Endothelial cell of umbilical vein (primary cell): ENCODE results near the gene EEF1A1. TPM values are rescaled to one million over a fixed set of nuclear protein-coding genes. Genes with fewer than 3 reads are reported as not detected.

Experiments used
- BruUV-seq: library from RNA; stranded (reverse); fragments of 400-500 nt; replicated peaks from 2 replicates; lab custom pipeline; 2021; lab: Mats Ljungman, UMichigan
- CTCF ChIA-PET: fragments of 300-600, 350-600 bp; sonication (Branson Sonifier 250); formaldehyde crosslinking; loops from one replicate; lab custom pipeline; 2021; ENCODE audit warnings: antibody characterized with exemption, inconsistent platforms; lab: Charles Lee
- POLR2A ChIA-PET: fragments of 300-600, 350-600 bp; sonication (Branson Sonifier 250); formaldehyde crosslinking; loops from one replicate; lab custom pipeline; 2021; ENCODE audit warnings: antibody characterized with exemption, inconsistent platforms; lab: Charles Lee
- DNase-seq: peaks from one replicate; pipeline ENCODE4 v3.0.0-alpha.2; 2011; ENCODE audit warnings: low read depth, low spot score
- FAIRE-seq: peaks from 2 replicates; lab custom pipeline; 2011; peaks lifted over from hg19 to GRCh38; lab: Jason Lieb, UNC
- H2AFZ ChIP-seq: 2 replicates; pipeline ENCODE4 v1.6.0; 2012; ENCODE audit warnings: low read depth, low read length, control low read depth, inconsistent platforms
- H3K27ac ChIP-seq: 2 replicates; pipeline ENCODE4 v1.5.1; 2011; ENCODE audit warnings: low read depth, mild to moderate bottlenecking, control low read depth, low read length, moderate library complexity; ENCODE audit not compliant: insufficient read depth
- H3K27me3 ChIP-seq, 2 experiments: 2 replicates each; pipeline versions ENCODE4 v1.6.0 to v1.6.1; 2011; ENCODE audit warnings: low read length in 2 of 2, mixed read lengths in 1 of 2; ENCODE audit not compliant: control insufficient read depth in 2 of 2, insufficient read depth in 2 of 2
- H3K36me3 ChIP-seq, 2 experiments: 2 replicates in 1 of 2; 3 replicates in 1 of 2; pipeline ENCODE4 v1.5.1; 2011; ENCODE audit warnings: low read length in 2 of 2, mild to moderate bottlenecking in 1 of 2, moderate library complexity in 1 of 2; ENCODE audit not compliant: control insufficient read depth in 2 of 2, insufficient read depth in 2 of 2; ENCODE audit errors: extremely low read depth in 1 of 2
- H3K4me1 ChIP-seq: 3 replicates; pipeline ENCODE4 v1.5.1; 2011; ENCODE audit warnings: mild to moderate bottlenecking, low read length; ENCODE audit not compliant: control insufficient read depth, insufficient read depth; ENCODE audit errors: extremely low read depth
- H3K4me2 ChIP-seq: 2 replicates; pipeline ENCODE4 v1.6.1; 2011; ENCODE audit warnings: low read length, control low read depth, mixed read lengths; ENCODE audit not compliant: insufficient read depth
- H3K4me3 ChIP-seq, 3 experiments: fragments of 200-600 bp in 1 of 3; sonication (generic), shearing (Covaris generic) in 1 of 3; replicated peaks in 1 of 3; 2 replicates each; pipeline ENCODE4 v1.5.1; 2011 to 2016; ENCODE audit warnings: control low read depth in 3 of 3, low read length in 3 of 3, mild to moderate bottlenecking in 2 of 3, inconsistent platforms in 1 of 3, low read depth in 1 of 3, moderate library complexity in 1 of 3; ENCODE audit not compliant: insufficient read depth in 1 of 3
- H3K79me2 ChIP-seq: 2 replicates; pipeline ENCODE4 v1.6.0; 2012; ENCODE audit warnings: low read length, inconsistent platforms; ENCODE audit not compliant: control insufficient read depth, insufficient read depth
- H3K9ac ChIP-seq: replicated peaks from 2 replicates; pipeline ENCODE3; 2011; ENCODE audit warnings: low read length, control low read depth; ENCODE audit not compliant: insufficient read depth; ENCODE audit errors: extremely low read depth
- H3K9me1 ChIP-seq: replicated peaks from 3 replicates; pipeline ENCODE4 v1.6.0; 2011; ENCODE audit warnings: mild to moderate bottlenecking, low read length; ENCODE audit not compliant: control insufficient read depth, insufficient read depth; ENCODE audit errors: extremely low read depth
- H3K9me3 ChIP-seq: replicated peaks from 2 replicates; pipeline ENCODE4 v1.5.1; 2012; ENCODE audit warnings: low read length, inconsistent platforms; ENCODE audit not compliant: control insufficient read depth, insufficient read depth
- H4K20me1 ChIP-seq: replicated peaks from 2 replicates; pipeline ENCODE3; 2011; ENCODE audit warnings: mild to moderate bottlenecking, low read length; ENCODE audit not compliant: control insufficient read depth, insufficient read depth; ENCODE audit errors: extremely low read depth
- EZH2 ChIP-seq: IDR thresholded peaks from 2 replicates; pipeline ENCODE4 v1.6.1; 2012; ENCODE audit warnings: borderline replicate concordance, low read depth, mild to moderate bottlenecking, moderate library complexity, low read length, inconsistent platforms; ENCODE audit not compliant: severe bottlenecking
- FOS ChIP-seq: IDR thresholded peaks from 2 replicates; pipeline ENCODE4 v1.6.1; 2011; ENCODE audit warnings: mild to moderate bottlenecking, low read length, moderate library complexity, borderline replicate concordance; ENCODE audit not compliant: insufficient read depth
- GATA2 ChIP-seq: IDR thresholded peaks from 2 replicates; pipeline ENCODE4 v1.7.0; 2011; ENCODE audit warnings: low read depth, mild to moderate bottlenecking, moderate library complexity, mixed read lengths, low read length; ENCODE audit not compliant: insufficient read length, insufficient read depth
- JUN ChIP-seq: IDR thresholded peaks from 2 replicates; pipeline ENCODE4 v1.6.1; 2011; ENCODE audit warnings: borderline replicate concordance, low read depth; ENCODE audit not compliant: insufficient read length, insufficient read depth
- MYC ChIP-seq: IDR thresholded peaks from one replicate; pipeline ENCODE4 v1.6.1; 2011; ENCODE audit warnings: mild to moderate bottlenecking, low read depth, low read length
- POLR2A ChIP-seq: IDR thresholded peaks from 2 replicates; pipeline ENCODE4 v1.6.1; 2012; ENCODE audit warnings: low read depth, mild to moderate bottlenecking, control low read depth, low read length
- POLR2AphosphoS5 ChIP-seq: IDR thresholded peaks from 2 replicates; pipeline ENCODE4 v1.6.1; 2012; ENCODE audit warnings: low read depth, mild to moderate bottlenecking, control low read depth, low read length, moderate library complexity; ENCODE audit not compliant: insufficient read depth
- dilution Hi-C: fragments of 300-500 bp; cut with MboI; formaldehyde crosslinking; loops from one replicate; pipeline ENCODE4 v1.15.0; 2019; ENCODE audit warnings: low sequenced_read_pairs; ENCODE audit not compliant: extremely low pct_ligation_motif_present
- intact Hi-C: fragments of 100-400 bp; cut with micrococcal nuclease; formaldehyde crosslinking; loops from one replicate; pipeline ENCODE4 v1.10.0; 2022
- polyA plus RNA-seq, 4 experiments: library from polyadenylated mRNA; depleted of rRNA in 3 of 4; stranded (reverse) in 3 of 4; unstranded in 1 of 4; fragments of >200 nt; gene quantifications; 2 replicates each; pipeline versions ENCODE4 v1.2.1 to v1.2.3, GENCODE V29; 2011 to 2012; ENCODE audit warnings: missing spikeins in 1 of 4
- total RNA-seq: library from RNA; stranded (reverse); gene quantifications from 2 replicates; pipeline ENCODE4 v1.2.3, GENCODE V29; 2021
- TF ChIP-seq, protein P1 (sequence below): IDR thresholded peaks from 2 replicates; pipeline ENCODE4 v1.6.1; 2011; ENCODE audit not compliant: insufficient read depth, insufficient read length
- TF ChIP-seq, protein P2 (sequence below), 2 donors: IDR thresholded peaks; 1 replicate in 1 of 2; 2 replicates in 1 of 2; pipeline ENCODE4 v1.5.1; 2011; ENCODE audit warnings: low read length in 2 of 2, mild to moderate bottlenecking in 2 of 2, moderate library complexity in 2 of 2, control low read depth in 1 of 2, inconsistent platforms in 1 of 2, low read depth in 1 of 2; ENCODE audit not compliant: insufficient read depth in 1 of 2; ENCODE audit errors: extremely low read depth in 1 of 2

Gene EEF1A1
- total and polyA plus RNA-seq, 2 donors (not counting 3 experiments of a cell fraction or from before 2014, with no cell fraction given): 9,186 to 11,104 TPM

GRCh38 chr6:73497915-73498314, 22.9 kb downstream of the EEF1A1 start:
- Histone ChIP-seq H3K9me3 (no peaks in the 10 kb centered on the region), H2AFZ (no peak overlapping the region), H3K9me1 (no peaks in the 10 kb centered on the region), H3K9ac (no peak overlapping the region), H3K27me3 (no peaks in the 10 kb centered on the region), H3K4me2 (no peak overlapping the region), H3K27ac (no peak overlapping the region), H3K4me3 (no peak overlapping the region), H3K79me2 (no peaks in the 10 kb centered on the region), H3K36me3 (peaks cover 1 to 13% of the 10 kb centered on the region in 2 experiments), H4K20me1 (no peaks in the 10 kb centered on the region), H3K4me1 (no peaks in the 10 kb centered on the region)
- TF ChIP-seq FOS: no peak
- TF ChIP-seq, protein P1, sequence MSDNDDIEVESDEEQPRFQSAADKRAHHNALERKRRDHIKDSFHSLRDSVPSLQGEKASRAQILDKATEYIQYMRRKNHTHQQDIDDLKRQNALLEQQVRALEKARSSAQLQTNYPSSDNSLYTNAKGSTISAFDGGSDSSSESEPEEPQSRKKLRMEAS: no peak
- TF ChIP-seq MYC: no peak
- no peak for TF ChIP-seq POLR2A
- TF ChIP-seq, protein P2, sequence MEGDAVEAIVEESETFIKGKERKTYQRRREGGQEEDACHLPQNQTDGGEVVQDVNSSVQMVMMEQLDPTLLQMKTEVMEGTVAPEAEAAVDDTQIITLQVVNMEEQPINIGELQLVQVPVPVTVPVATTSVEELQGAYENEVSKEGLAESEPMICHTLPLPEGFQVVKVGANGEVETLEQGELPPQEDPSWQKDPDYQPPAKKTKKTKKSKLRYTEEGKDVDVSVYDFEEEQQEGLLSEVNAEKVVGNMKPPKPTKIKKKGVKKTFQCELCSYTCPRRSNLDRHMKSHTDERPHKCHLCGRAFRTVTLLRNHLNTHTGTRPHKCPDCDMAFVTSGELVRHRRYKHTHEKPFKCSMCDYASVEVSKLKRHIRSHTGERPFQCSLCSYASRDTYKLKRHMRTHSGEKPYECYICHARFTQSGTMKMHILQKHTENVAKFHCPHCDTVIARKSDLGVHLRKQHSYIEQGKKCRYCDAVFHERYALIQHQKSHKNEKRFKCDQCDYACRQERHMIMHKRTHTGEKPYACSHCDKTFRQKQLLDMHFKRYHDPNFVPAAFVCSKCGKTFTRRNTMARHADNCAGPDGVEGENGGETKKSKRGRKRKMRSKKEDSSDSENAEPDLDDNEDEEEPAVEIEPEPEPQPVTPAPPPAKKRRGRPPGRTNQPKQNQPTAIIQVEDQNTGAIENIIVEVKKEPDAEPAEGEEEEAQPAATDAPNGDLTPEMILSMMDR (IDR thresholded peaks at IDR 0.05; ENCODE audit: extremely low read depth in 1 of 2, insufficient read depth in 1 of 2, low read depth in 1 of 2, low read length in 2 of 2): no peak
- TF ChIP-seq GATA2: no peak
- TF ChIP-seq EZH2: no peak
- TF ChIP-seq JUN: no peak
- no peak for TF ChIP-seq POLR2AphosphoS5
- dilution Hi-C loops: no loop called here
- POLR2A ChIA-PET: no interaction called here
- DNase-seq (no peak), FAIRE-seq (no peak)
- no TSS peak for BruUV-seq
- intact Hi-C loops: no loop called here
- CTCF ChIA-PET: interaction anchor here (1.1 kb wide), 1 partner anchor 14 kb away, joined by 3 read pairs; no protein-coding TSS in a partner anchor
